ENCODE data around the gene ZDHHC20.
"Not testable (repeated sequence)": the region's sequence is repeated elsewhere in the genome, so short reads cannot be mapped to it uniquely, and the experiment has no call there.

Gene ZDHHC20

DNA sequence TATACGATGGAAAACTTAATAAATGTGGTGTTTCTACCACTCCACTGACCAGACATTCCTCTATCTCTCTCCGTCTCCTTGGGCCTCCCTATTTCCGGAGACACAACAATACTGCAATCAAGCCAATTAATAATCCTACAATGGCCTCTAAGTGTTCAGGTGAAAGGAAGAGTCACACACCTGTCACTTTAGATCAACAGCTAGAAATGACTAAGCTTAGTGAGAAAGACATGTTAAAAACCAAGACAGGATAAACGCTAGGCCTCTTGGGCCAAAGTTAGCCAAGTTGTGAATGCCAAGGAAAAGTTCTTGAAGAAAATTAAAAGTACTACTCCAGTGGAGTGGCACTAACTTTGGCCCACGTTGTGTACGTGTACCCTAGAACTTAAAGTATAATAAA, 22.5 kb downstream of the ZDHHC20 start:
- no peak for DNase-seq

DNA sequence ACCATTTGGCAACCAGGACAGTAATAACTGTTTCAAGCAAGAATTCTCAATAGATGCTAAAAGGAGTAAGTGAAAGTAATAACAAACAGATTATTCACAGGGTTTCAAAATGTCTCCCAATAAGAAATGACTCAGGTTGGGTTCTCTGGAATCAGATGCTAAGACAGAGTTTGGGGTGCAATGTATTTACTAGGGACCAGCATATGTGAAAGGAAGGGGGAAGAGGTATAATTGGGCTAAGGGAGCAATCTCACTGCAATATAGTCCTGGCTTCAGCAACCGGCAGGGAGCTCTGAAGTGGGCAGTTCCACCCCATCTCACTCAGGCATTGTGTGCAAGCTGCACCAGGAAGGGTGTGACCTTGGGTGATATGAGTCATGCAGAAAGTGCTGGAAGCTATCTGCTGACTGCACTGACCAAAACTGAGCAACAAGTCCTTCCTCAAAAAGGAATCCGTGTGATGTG, 23.4 kb downstream of the ZDHHC20 start:
- peak in 12 of 58 donors; percentile 4 to 62 (median 14) for DNase-seq

DNA sequence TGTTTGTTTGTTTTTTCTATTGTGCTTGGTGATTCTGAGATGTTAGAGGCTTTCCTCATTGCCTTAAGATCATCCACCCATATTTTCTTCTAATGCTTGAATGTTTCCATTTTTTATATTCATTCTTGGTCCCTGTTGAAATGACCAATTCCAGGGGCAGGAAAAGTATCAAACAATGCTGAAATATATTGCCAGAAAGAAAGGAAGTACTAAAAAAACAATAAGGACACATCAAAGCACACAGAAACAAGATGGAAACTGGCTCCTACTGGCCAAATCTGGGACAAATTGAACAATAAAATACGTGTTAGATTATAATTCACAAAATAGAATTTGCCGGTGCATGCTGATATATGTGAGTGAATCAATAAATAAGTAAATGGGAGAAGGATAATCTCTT, 23.9 kb downstream of the ZDHHC20 start:
- no peak for DNase-seq

DNA sequence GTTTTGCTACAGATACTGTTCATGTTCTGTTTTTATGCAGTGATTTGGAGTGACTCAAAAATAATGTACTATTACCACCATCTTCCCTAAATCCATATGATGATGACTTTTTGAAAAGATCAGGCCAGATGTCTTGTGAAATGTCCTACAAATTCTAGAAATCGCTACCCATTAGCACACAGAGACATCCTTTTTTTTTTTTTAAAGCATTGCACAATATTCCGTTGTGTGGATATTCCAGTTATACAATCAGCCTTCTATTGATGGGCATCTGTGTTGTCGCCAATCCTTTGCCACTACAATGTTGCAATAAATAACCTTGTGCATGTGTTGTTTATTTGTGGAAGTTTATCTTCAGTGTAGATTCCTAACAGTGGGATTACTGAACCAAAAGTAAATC, 24.5 kb downstream of the ZDHHC20 start:
- peak in 3 of 58 donors; percentile 3 to 65 (median 9) for DNase-seq

DNA sequence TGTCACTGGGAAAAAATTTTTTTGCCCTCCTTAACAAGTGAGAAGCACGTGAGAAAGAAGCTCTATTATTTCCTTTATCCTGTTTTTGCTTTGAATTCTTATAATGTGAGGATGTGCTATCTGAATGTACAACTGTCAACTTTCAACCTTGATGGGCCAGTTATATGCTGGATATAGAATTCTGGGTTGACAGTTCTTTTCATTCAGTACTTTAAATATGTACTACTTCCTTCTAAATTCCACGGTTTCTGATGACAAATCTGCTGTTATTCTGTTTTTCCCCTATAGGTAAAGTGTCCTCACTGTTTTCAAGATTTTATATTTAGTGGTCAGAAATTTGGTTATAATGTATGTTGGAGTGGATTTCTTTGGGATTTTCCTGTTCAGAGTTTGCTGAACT, 29.9 kb downstream of the ZDHHC20 start:
- DNase-seq = no peak

DNA sequence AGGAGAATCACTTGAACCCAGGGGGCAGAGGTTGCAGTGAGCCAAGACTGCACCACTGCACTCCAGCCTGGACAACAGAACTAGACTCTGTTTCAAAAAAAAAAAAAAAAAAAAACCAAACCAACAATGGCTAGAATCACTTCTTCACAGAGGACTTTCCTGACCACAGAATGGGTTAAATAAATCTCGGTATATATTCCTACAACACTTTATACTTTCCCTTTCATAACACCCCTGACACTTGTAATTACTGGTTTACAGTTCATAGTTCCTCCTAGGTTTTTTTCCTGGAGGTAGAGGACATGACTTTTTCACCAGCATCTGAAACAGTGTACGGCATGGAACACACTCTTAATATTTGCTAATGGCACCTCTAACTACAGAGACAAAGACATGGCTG, 31.4 kb downstream of the ZDHHC20 start:
- DNase-seq = no peak

DNA sequence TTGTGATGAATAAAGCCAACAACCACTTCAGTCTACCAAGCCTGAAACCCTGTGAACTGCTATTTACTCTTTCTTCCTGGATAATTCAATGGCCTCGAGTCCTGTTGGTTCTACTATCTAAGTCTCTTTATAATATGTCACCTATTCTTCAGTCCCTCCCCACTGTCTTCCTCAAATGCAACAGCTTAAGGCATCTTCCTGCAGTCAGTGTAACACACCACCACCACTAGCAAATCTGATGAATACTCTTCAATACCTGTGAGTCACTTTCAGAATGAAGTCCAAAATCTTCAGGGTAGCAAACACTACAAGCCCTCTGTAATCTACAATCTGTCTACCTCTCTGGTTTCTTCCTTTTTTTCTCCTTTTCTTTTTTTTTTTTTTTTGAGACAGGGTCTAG, 32.9 kb downstream of the ZDHHC20 start:
- DNase-seq = no peak

DNA sequence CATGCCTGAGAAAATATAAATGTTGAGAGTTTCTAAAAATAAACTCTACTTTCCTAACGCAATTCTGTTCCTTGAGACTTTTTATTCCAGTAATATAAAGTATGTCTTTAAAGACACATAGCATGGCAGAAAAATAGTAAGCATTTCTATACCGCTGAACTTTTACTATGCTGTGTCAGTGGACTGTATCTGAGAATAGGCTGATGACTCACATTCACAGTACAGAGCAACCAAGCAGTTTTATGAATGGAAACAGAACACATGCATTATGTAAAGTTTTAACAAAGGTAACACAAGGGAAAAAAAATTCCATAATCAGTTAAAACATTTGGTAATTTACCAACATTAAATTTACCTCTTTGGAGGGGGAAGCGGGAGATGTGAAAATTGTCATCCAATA, 38.4 kb downstream of the ZDHHC20 start:
- no peak for DNase-seq

DNA sequence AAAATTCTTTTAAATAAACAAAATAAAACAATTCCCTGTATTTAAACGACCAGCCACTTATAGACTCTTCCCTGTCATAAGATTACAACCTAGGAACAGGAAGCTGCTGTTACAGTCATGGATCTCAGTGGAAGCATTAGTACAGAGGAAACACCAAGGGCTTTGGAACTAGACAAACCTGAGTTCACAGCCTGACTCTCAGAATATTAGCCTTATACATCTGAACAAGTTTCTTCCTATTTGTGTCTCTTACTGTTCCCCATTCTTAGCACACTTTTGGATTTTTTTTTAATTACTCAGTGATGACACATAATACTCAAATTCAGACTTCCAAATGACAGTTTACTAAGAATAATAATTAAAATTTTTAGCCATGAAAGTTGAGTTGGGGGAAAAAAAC, 46.1 kb downstream of the ZDHHC20 start:
- no peak for DNase-seq

DNA sequence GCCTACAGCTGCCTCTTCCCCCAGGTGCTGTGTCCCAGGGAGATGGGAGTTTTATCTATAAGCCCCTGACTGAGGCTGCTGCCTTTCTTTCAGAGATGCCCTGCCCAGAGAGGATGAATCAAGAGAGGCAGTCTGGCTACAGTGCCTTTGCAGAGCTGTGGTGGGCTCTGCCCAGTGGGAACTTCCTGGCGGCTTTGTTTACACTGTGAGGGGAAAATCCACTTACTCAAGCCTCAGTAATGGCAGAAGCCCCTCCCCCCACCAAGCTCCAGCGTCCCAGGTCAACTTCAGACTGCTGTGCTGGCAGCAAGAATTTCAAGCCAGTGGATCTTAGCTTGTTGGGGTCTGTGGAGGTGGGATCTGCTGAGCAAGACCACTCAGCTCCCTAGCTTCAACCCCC, 48.6 kb downstream of the ZDHHC20 start:
- DNase-seq = not testable (repeated sequence)

DNA sequence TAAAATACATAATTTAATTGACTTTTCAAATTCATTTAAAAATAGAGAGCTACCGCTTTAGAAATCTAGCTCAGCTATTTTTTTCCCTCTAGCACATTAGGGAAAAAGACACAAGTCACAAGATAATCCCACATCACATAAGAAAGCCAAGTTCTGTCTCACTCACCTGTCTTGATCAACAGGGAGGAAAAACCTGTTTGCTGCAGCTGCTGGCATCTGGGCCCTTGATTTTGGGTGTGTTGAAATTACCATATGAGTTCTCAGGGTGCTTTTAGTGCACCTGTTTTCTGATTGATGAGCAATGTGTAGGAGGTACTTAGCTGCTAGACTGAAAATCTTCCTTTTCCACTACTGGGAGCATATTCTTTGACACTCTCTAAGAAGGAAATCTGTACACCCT, 53.8 kb downstream of the ZDHHC20 start:
- DNase-seq = peak in 1 of 58 donors; percentile 4

DNA sequence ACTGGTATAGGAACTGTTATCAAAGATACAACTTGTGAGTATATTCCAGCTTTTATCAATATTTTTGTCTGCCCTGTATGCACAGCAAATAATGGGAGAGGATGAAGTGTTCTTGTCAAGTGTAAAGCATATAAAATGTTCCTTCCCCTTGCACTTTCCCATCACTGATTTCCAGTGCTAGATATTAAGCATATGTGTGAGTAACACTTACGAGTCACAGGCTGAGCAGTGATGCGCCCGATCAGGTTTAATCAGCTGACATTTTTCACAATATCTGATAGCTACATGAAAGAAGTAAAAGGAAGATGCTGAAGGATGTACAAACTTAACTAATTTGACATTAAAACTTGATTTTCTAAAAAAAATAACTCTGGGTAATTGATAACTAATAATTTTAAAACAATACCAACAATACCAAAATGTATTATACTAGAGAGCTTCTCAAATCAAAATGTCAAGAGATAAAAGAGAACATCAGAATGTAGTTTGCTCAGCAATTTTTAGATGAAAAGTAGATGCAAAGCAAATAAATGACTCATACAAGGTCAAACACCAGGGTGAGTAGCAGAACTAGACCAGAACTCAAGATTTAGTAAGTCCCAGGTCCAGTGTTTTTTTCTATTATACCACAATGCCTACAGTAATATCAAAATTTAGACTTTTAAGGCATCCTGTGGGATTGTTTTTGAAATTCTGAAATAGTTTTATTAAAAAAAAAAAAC, 56.4 kb downstream of the ZDHHC20 start:
- DNase-seq = no peak

DNA sequence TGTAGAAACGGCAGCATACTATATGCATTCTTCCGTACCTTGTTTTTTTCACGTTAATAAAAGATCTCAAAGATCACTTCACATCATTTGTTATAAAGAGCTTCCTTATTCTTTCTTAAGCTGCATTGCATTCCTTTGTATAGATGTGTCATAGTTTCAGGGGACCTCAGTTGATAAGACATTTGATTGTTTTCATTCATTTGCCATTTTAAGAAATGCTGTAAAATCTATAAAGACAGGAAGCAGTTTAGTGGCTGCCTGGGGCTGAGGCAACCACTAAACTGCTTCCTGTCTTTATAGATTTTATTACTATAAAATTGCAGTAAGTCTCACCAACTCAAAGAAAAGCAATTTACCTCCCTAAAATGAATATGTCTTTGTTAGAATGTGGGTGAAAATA, 59.4 kb downstream of the ZDHHC20 start:
- no peak for DNase-seq

DNA sequence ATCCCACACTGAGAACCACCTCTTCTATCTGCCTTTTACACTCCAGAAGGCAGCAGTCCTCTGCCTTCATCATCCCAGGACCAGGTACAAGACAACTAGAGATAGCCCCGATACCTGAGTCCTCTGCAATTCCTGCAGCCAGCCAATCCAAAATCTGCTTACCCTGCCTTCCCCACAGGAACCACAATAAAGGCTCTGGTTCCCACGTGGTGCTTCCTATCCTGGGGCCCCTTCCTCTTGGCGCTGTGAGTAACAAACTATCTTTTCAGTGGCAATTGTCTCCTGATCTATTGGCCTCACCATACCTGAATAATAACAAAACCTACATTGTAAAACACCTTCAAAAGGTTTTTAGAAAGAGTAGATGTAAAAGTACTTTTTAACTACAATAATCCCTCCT, 63.1 kb downstream of the ZDHHC20 start:
- DNase-seq = no peak

DNA sequence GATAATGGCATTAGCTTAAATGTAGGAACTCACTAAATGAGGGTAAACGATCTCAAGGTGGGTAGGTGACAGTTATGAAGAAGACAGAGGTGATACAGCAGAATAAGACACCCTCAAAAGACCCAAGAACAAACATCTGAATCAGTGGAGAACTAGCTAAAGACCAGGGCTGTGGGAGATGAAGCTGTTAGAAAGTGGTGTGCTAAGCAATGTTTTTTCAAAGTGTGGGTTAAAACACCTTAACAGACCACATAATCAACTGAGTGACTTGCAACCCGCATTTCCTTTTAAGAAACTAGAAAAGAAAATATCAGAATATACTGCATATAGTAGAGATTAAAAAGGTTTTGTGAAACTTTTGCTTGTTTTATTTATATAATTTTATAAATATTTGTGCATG, 70.0 kb downstream of the ZDHHC20 start:
- DNase-seq = no peak

DNA sequence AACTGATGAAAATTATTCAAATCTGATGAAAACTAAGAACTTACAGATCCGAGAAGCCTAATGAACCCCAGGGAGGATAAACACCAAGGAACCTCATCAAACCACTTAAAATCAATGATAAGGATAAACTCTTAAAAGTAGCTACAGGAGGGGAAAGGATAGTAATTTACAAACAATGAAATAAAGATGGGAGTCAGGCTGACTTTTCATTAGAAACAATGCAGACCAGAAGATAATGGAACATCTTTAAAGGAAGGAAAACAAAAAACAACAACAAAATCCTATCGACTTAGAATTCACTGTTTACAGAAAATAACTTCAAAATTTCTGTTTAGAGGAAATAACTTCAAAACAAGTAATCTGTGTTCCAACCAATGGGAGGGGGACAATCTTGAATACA, 73.4 kb downstream of the ZDHHC20 start:
- DNase-seq = no peak

DNA sequence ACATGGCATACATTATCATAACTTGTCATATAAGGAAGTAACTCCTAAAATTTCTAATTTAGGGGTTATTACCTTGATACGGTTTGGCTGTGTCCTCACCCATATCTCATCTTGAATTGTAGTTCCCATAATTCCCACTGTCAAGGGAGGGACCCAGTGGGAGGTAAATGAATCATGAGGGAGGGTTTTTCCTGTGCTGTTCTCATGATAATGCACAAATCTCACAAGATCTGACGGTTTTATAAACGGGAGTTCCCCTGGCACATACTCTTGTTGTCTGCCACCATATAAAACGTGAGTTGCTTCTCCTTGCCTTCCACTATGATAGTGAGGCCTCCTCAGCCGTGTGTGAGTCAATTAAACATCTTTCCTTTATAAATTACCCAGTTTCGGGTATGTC, 76.0 kb downstream of the ZDHHC20 start:
- no peak for DNase-seq

DNA sequence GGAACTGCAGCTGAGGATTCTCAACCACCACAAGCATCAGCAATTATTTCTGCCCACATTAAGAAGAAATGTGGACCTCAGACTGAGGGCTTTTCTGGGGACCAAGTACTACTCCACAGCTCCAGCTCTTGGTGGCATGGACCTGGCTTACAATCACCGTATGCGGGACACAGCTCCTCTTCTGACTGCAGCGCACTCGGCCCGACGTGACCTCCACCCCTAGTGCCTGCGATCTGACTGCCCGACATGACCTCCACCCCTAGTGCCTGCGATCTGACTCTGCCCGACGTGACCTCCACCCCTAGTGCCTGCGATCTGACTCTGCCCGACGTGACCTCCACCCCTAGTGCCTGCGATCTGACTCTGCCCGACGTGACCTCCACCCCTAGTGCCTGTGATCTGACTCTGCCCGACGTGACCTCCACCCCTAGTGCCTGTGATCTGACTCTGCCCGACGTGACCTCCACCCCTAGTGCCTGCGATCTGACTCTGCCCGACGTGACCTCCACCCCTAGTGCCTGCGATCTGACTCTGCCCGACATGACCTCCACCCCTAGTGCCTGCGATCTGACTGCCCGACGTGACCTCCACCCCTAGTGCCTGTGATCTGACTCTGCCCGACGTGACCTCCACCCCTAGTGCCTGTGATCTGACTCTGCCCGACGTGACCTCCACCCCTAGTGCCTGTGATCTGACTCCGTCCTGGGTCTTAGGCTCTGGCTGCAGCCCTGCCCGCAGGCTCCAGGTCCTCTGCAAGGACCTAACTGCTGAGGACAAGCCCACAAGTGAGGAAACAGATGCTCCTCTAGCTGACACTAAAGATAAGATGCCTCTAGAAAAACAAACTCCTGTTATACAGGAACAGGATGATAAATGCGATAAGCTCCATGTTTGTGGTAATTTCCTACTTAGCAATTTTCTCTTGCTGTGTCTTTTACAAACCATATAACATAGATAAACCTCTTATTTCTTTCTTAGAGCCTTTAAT, 81.8 kb downstream of the ZDHHC20 start:
- DNase-seq = peak in 5 of 58 donors; percentile 1 to 9 (median 3)

DNA sequence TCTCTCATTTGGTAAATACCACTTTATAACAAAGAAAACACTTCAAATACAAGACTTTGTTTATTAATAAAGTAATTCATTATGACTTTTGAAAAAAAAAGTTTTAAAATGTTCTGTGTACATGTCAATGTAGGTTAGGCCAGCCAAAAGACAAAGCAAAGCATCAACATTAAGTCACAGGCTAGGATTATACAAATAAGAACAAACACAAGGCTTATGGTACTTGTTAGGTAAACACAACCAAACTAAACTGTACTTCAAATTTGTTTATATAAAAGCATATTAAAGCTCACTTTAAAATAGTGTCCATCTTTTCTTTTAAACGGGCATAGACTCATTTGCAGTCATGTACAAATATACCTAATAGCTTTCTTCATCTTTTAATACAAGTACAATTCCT, 86.6 kb downstream of the ZDHHC20 start:
- DNase-seq = no peak

DNA sequence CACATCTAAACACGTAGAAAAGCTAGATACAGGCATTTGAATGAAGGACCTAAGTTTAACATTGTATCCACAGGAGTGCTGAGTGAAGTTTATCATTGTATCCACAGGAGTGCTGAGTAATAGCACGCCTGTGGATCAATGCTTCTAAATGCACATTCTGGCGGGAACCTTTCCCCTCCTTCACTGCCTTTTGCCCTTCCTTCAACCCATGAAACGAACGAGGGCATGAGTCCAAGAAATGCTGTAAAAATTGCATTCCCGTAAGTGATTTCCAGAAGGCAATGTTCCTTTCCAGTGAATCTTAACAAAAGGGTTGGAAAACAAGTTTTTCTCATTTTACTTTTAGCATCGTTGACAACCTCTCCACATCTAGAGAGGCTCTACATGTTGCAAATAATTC, 88.1 kb downstream of the ZDHHC20 start:
- no peak for DNase-seq

DNA sequence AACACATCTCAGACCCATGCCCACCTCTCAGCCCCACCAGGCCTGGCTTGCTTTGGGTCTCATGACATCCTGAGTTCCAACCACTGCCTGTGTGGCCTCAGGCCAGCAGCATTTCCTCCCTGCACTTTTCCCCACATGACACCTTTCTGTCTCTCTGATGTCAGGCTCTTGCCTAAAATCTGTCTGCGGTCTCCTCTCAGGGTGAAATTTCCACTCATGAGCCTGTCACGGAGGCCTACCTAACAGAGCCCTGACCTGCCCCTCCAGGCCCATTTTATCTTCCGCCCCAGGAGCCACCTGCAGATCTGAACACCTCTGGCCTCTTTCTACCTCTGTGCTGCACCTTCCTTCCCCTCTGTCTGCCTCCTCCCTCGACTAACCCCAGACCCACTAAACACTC, 93.5 kb downstream of the ZDHHC20 start:
- DNase-seq = no peak

DNA sequence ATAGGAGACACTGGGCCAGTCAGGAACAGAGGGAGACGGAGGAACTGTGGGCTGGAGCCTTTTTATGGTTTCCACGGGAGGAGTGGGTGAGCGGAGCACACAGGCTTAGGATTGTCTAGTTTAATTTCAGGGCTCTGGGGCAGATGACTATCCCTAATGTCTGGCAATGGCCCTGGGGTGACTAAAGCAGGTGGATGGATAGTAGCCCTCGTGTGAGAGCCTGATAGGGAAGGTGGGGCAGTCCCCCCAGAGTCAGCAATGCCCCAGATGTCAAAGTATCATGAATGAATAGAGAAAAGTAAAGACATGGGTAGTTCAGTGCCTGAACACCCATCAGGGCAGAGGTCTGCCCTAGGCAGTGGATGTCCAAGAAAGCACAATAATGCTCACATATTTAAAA, 94.2 kb downstream of the ZDHHC20 start:
- DNase-seq = no peak

DNA sequence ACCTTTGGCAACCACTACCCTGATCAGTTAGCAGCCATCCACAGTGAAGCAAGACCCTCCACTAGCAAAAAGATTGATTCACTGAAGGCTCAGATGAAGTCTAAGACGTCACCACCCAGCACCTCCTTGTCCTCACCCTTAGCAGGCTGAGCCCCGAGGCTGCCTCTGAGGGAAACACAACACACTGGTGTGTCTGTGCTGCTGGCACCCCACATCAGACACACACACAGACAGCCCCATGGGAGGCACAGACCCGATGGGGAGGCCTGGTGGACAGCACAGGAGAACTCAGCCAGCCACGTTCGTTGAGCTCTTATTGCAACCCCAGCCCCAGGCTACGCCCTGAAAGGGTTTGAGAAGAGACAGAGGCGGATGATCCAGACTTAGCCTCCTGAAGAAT, 94.7 kb downstream of the ZDHHC20 start:
- no peak for DNase-seq

Data from anterior cingulate cortex (tissue), 58 donors.